KBM-7 (cell line): Measurements from ENCODE around the gene GRIN2D.
"Not testable (repeated sequence)": the region's sequence is repeated elsewhere in the genome, so short reads cannot be mapped to it uniquely, and the experiment has no call there.

Source experiments
- DNase-seq: peaks from one replicate; pipeline ENCODE4 v3.0.0-alpha.2; 2015
- in situ Hi-C: fragments of 300-500 bp; cut with MboI; formaldehyde crosslinking; loops from 2 replicates; pipeline ENCODE4 v1.14.3; 2020; ENCODE audit warnings: low sequenced_read_pairs, low pct_unique_long_range_greater_than_20kb, mixed read lengths

The GRIN2D gene

GRCh38 chr19:48368936-48369335 lies 24.5 kb upstream of the GRIN2D start:
- no peak for DNase-seq
- in situ Hi-C loops, result no loop called here

GRCh38 chr19:48370955-48371354 lies 22.5 kb upstream of the GRIN2D start:
- DNase-seq, result no peak
- in situ Hi-C loops, result no loop called here

- no peak for DNase-seq
- in situ Hi-C loops, result no loop called here
Observed at GRCh38 chr19:48371367-48371766, 22.1 kb upstream of the GRIN2D start.

- DNase-seq, in situ Hi-C loops: not testable (repeated sequence)
Observed at GRCh38 chr19:48371771-48372170, 21.7 kb upstream of the GRIN2D start.

GRCh38 chr19:48372904-48373303 lies 20.6 kb upstream of the GRIN2D start:
- in situ Hi-C loops, result no loop called here
- DNase-seq, result no peak

GRCh38 chr19:48373567-48373966 lies 19.9 kb upstream of the GRIN2D start:
- no peak for DNase-seq
- in situ Hi-C loops, result no loop called here

GRCh38 chr19:48378194-48378570 lies 15.3 kb upstream of the GRIN2D start:
- in situ Hi-C loops, result no loop called here
- no peak for DNase-seq

DNA sequence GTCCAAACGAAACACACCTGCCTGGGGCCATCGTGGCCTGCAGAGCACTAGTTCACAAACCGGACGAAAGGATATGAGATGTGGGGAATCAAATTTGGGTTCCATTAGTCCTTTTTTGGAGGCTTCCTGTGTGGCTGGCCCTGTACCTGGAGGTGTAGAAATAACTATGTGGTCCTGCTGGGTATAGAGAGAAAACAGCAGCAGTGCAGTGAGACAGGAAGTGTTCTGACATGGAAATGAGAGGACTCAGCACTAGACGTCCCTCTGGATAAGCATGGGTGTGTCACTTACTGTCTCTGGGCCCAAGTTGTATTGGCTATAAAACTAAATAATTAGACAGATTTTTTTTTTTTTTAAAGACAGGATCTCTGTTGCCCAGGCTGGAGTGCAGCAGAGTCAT lies 14.4 kb upstream of the GRIN2D start:
- in situ Hi-C loops, result no loop called here
- no peak for DNase-seq

GRCh38 chr19:48381178-48381950 lies 12.1 kb upstream of the GRIN2D start:
- in situ Hi-C loops, result no loop called here
- no peak for DNase-seq

- in situ Hi-C loops, result no loop called here
- DNase-seq, result no peak
Observed at GRCh38 chr19:48382286-48382685, 11.2 kb upstream of the GRIN2D start.

DNA sequence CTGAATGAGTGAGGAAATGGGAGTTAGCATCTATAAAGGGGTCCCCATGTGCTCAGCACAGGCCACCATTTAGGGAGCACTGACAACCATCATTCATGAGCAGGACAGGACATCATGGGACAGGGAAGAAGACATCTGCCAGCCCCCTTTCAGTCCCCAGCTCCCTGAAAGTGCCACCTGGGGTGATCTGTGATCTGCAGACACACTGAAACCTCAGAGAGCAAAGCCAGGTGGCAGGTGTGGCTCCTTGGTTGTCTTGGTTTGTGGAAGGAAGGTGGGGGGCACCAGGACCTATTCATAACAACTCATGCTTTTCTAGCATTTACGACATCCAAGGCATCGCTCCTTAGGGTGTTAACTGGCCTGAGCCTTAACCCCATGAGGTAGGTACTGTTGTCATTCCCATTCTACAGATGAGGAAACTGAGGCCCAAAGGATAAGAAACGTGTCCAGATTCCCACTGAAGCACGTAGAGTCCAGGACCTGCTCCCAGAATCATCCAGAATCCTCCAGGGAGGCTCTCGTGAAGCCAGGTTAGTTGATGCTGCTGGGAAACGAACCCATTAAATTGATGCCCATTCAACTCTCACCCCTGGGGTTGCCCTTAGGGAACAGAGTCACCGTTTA lies 7.9 kb upstream of the GRIN2D start:
- DNase-seq, result no peak
- in situ Hi-C loops, result no loop called here

GRCh38 chr19:48386981-48387380 lies 6.5 kb upstream of the GRIN2D start:
- DNase-seq, result no peak
- in situ Hi-C loops, result no loop called here

GRCh38 chr19:48390188-48391099 lies 3.0 kb upstream of the GRIN2D start:
- DNase-seq, result peak; percentile 76
- in situ Hi-C loops, result no loop called here

DNA sequence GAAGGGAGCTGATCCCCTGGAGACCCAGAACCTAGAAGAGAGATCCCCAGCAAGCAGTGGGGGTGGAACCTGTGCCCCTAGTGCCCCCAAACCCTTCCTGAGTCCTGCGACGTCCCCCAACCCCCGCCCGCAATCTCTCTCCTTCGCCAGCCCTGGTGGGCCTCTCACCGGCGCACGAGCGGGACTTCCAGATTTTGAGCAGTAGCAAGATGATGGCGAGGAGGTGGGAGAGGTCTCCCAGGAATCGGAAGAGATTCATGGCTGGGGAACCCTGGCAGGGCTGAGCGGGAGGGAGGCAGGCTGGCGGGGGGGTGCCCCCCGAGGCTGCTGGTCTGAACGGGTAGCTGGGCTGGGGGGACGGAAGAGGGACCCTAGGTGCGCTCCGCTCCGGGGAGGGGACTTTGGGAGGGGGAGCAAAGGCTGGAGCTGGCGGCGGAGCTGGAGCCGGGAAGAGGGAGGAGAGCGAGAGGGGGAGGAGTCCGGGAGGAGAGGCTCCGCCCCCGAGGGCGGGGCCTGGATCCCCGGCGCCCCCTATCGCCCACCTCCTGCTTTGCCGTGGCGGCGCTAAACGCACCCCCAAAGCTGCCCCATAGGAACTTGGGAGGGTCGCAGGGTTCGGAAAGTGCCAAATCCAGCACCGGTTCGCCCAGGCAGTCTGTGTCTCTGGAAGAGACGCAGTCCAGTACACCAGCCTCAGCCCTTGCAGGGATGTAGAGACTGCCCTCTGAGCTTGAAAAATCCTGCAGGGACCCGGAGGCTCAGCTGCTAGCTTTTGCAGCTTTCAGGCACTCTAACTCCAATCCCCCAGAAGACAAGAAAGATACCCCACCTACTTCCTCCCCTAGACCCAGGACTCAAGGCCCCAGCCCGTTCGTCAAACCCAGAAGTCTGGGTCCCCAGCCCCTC lies 2.1 kb upstream of the GRIN2D start, which contains the start of gene KDELR1:
Gene KDELR1 (minus strand): TSS at position 452 of the 906 bp plus-strand sequence. CDS start 193 bp downstream, at position 259.
- DNase-seq, result peak; percentile 85
- in situ Hi-C loops, result no loop called here

DNA sequence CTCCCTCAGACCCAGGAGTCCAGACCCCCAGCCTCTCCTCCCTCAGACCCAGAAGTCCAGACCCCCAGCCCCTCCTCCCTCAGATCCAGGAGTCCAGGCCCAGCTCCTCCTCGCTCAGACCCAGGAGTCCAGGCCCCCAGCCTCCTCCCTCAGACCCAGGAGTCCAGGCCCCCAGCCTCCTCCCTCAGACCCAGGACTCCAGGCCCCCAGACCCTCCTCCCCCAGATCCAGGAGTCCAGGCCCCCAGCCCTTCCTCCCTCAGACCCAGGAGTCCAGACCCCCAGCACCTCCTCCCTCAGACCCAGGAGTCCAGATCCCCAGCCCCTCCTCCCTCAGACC lies 1.5 kb upstream of the GRIN2D start:
- in situ Hi-C loops, DNase-seq: not testable (repeated sequence)

GRCh38 chr19:48392860-48393558 lies 459 bp upstream of the GRIN2D start:
- in situ Hi-C loops, result no loop called here

GRCh38 chr19:48394331-48395169 lies 1.1 kb downstream of the GRIN2D start:
- in situ Hi-C loops, result no loop called here
- DNase-seq, result no peak

More at GRCh38 chr19:48392860-48393558, 459 bp upstream of the GRIN2D start:
- no peak for DNase-seq

DNA sequence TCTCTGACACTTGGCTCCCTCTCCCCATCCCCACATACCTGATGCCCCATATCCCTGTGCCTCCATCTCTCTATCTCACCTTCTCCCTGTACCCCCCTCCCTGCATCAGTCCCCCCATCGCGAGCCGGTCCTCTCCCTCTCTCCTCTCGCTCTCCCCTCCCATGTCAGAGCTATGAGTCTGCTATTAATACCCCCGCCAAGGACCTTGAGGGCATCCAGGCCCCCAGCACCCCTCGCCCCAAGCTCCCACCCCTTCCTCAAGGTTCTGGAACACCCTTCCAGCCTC lies 1.6 kb downstream of the GRIN2D start:
- no peak for DNase-seq
- in situ Hi-C loops, result no loop called here
